DOHH2 (cell line): Measurements from ENCODE around the gene PAK5.

ENCODE experiments used
- H3F3A ChIP-seq: fragments of 200-600 bp; sonication (generic), shearing (Covaris generic); 2 replicates; pipeline ENCODE4 v1.6.0; 2016; ENCODE audit warnings: antibody characterized with exemption, mild to moderate bottlenecking; ENCODE audit not compliant: control insufficient read depth, insufficient read depth
- H3K27ac ChIP-seq: fragments of 200-600 bp; sonication (generic); 2 replicates; pipeline ENCODE4 v1.5.1; 2014; ENCODE audit warnings: low read depth, mild to moderate bottlenecking, low read length, moderate library complexity
- H3K27me3 ChIP-seq: fragments of 200-600 bp; sonication (generic); 2 replicates; pipeline ENCODE4 v1.6.1; 2014; ENCODE audit warnings: mild to moderate bottlenecking, low read length, mixed read lengths; ENCODE audit not compliant: control insufficient read depth
- H3K36me3 ChIP-seq: fragments of 200-600 bp; sonication (generic); 2 replicates; pipeline ENCODE4 v1.6.1; 2014; ENCODE audit warnings: mild to moderate bottlenecking, low read length, moderate library complexity, mixed read lengths; ENCODE audit not compliant: control insufficient read depth
- H3K4me1 ChIP-seq: fragments of 200-600 bp; sonication (generic); 2 replicates; pipeline ENCODE4 v1.6.1; 2014; ENCODE audit warnings: mild to moderate bottlenecking, low read length, mixed read lengths; ENCODE audit not compliant: control insufficient read depth
- H3K4me2 ChIP-seq: fragments of 200-600 bp; sonication (generic); 2 replicates; pipeline ENCODE4 v1.6.0; 2014; ENCODE audit warnings: mild to moderate bottlenecking, low read length, moderate library complexity
- H3K4me3 ChIP-seq: fragments of 200-600 bp; sonication (generic); 2 replicates; pipeline ENCODE4 v1.5.1; 2014; ENCODE audit warnings: mild to moderate bottlenecking, low read length, mixed read lengths
- H3K79me2 ChIP-seq: fragments of 200-600 bp; sonication (generic); 2 replicates; pipeline ENCODE4 v1.6.1; 2014; ENCODE audit warnings: mild to moderate bottlenecking, low read length, mixed read lengths; ENCODE audit not compliant: control insufficient read depth
- H3K9me2 ChIP-seq: fragments of 200-600 bp; sonication (generic); replicated peaks from 2 replicates; pipeline ENCODE4 v1.6.1; 2014; ENCODE audit warnings: mild to moderate bottlenecking, low read length, mixed read lengths; ENCODE audit not compliant: control insufficient read depth
- H3K9me3 ChIP-seq: fragments of 200-600 bp; sonication (generic); 2 replicates; pipeline ENCODE4 v1.6.1; 2014; ENCODE audit warnings: antibody characterized with exemption, low read length, mixed read lengths; ENCODE audit not compliant: control insufficient read depth, insufficient read depth
- H4K20me1 ChIP-seq: fragments of 200-600 bp; sonication (generic); 2 replicates; pipeline ENCODE4 v1.6.0; 2014; ENCODE audit warnings: low read depth, mild to moderate bottlenecking, antibody characterized with exemption, low read length, moderate library complexity; ENCODE audit not compliant: control insufficient read depth, insufficient read depth
- EZH2phosphoT487 ChIP-seq: fragments of 200-600 bp; sonication (generic); IDR thresholded peaks from 2 replicates; pipeline ENCODE4 v1.6.1; 2017; ENCODE audit warnings: borderline replicate concordance, mild to moderate bottlenecking, antibody characterized with exemption, low read length, moderate library complexity, mixed read lengths
- TF ChIP-seq, protein P1 (sequence below): fragments of 200-600 bp; sonication (generic); IDR thresholded peaks from one replicate; pipeline ENCODE4 v1.5.1; 2014; ENCODE audit warnings: antibody characterized with exemption, mild to moderate bottlenecking, low read depth, low read length; ENCODE audit not compliant: poor library complexity, severe bottlenecking

Gene PAK5

DNA sequence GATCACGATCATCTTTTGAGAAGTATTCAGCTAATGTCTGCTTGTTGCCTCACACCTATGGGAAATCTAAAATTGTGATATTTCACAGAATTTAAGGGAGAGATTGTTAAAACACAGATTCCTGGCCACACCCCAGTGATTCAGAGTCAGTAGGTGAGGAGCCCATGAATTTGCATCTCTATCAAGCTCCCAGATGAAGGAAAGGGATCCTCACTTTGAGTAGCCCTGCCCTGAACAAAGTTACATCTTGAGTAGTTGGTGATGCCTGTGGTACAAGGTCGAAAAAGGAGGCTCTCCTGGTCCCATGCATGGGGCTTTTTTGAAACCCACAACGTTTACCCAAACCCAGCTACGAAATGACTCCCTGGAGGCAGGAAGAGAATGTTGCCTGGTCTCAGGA is 79.5 kb downstream of the PAK5 start:
- Histone ChIP-seq H3K4me3 (no peak overlapping the region), H3K27me3 (no peaks in the 10 kb centered on the region), H3K27ac (no peak overlapping the region), H3K36me3 (no peaks in the 10 kb centered on the region), H3F3A (no peaks in the 10 kb centered on the region), H4K20me1 (no peaks in the 10 kb centered on the region), H3K79me2 (no peaks in the 10 kb centered on the region), H3K9me2 (no peaks in the 10 kb centered on the region), H3K4me1 (no peaks in the 10 kb centered on the region), H3K9me3 (no peaks in the 10 kb centered on the region), H3K4me2 (no peak overlapping the region)
- TF ChIP-seq EZH2phosphoT487: no peak
- TF ChIP-seq, protein P1, sequence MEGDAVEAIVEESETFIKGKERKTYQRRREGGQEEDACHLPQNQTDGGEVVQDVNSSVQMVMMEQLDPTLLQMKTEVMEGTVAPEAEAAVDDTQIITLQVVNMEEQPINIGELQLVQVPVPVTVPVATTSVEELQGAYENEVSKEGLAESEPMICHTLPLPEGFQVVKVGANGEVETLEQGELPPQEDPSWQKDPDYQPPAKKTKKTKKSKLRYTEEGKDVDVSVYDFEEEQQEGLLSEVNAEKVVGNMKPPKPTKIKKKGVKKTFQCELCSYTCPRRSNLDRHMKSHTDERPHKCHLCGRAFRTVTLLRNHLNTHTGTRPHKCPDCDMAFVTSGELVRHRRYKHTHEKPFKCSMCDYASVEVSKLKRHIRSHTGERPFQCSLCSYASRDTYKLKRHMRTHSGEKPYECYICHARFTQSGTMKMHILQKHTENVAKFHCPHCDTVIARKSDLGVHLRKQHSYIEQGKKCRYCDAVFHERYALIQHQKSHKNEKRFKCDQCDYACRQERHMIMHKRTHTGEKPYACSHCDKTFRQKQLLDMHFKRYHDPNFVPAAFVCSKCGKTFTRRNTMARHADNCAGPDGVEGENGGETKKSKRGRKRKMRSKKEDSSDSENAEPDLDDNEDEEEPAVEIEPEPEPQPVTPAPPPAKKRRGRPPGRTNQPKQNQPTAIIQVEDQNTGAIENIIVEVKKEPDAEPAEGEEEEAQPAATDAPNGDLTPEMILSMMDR: no peak

DNA sequence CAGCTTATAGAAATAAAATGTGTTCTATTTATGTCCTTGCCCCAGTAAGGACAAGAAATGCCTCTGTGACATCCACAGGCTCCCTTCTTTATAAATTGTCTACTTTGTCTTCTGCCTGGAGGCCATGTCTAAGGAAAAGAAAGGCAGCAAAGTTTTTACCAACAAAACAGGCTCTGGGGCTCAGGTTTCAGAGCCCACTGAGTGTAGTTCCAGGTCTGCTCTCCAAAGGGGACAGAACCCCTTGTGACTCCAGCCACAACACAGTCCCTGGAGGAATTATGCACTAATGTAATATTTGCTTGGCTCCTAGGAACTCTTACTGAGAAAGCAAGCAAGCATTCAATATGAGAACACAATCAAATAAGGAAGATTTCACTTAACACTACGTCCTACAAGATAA is 80.1 kb downstream of the PAK5 start:
- no peaks in the 10 kb centered on the region for H3K79me2 ChIP-seq
- H3K4me3 ChIP-seq: no peak overlapping the region
- no peaks in the 10 kb centered on the region for H3F3A ChIP-seq
- H3K9me2 ChIP-seq: no peaks in the 10 kb centered on the region
- H3K9me3 ChIP-seq: no peaks in the 10 kb centered on the region
- no peaks in the 10 kb centered on the region for H3K4me1 ChIP-seq
- TF ChIP-seq EZH2phosphoT487: no peak
- TF ChIP-seq, protein P1: no peak
- no peaks in the 10 kb centered on the region for H3K36me3 ChIP-seq
- no peak overlapping the region for H3K4me2 ChIP-seq
- H3K27me3 ChIP-seq: no peaks in the 10 kb centered on the region
- no peak overlapping the region for H3K27ac ChIP-seq
- no peaks in the 10 kb centered on the region for H4K20me1 ChIP-seq

DNA sequence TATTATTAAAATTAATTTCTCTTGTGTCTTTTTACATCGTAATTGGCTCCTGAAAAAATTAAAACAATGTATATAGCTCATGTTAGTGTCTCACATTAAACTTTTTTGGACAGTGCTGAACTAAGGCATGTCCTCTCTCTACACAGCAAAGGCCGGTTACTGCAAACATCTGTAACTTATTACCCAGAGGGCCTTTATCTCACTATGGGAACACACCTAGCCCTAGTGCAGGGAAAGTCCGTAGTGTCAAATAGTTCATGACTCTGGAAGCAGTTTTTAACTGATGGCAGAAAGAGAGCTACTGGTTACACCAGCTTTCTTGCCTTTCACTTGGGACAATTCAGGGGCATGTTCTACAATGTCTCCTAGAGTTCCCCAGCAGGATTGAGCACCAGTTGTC is 82.2 kb downstream of the PAK5 start:
- Histone ChIP-seq H3K36me3 (no peaks in the 10 kb centered on the region), H3K79me2 (no peaks in the 10 kb centered on the region), H3K27ac (no peak overlapping the region), H3K4me2 (no peak overlapping the region), H3K4me1 (no peaks in the 10 kb centered on the region), H3K27me3 (no peaks in the 10 kb centered on the region), H3K9me2 (no peaks in the 10 kb centered on the region), H3F3A (no peaks in the 10 kb centered on the region), H4K20me1 (no peaks in the 10 kb centered on the region), H3K9me3 (no peaks in the 10 kb centered on the region), H3K4me3 (no peak overlapping the region)
- no peak for TF ChIP-seq EZH2phosphoT487
- TF ChIP-seq, protein P1: no peak

DNA sequence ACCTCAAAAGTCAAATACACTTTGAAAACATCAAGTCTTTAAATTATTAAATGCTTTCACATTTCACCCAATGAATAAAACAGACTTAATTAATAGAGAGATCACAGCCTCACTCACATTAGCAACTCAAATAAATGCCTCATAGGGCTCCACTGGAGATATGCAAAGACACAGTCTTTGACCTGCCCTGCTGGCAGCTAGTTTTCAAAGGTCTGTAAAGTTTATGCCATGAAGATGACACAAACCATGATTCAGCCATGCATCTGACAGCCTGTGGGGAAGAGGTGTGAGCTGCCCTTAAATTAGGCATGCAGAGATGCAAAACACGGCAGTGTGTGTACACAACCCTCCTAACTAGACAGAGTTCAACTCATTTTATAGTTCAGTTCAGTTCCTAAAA is 83.6 kb downstream of the PAK5 start:
- Histone ChIP-seq H3K4me2 (no peak overlapping the region), H3K9me3 (no peaks in the 10 kb centered on the region), H3K27me3 (no peaks in the 10 kb centered on the region), H3K27ac (no peak overlapping the region), H3K79me2 (no peaks in the 10 kb centered on the region), H3K36me3 (no peaks in the 10 kb centered on the region), H3F3A (no peaks in the 10 kb centered on the region), H3K4me1 (no peaks in the 10 kb centered on the region), H3K4me3 (no peak overlapping the region), H4K20me1 (no peaks in the 10 kb centered on the region), H3K9me2 (no peaks in the 10 kb centered on the region)
- no peak for TF ChIP-seq EZH2phosphoT487
- TF ChIP-seq, protein P1: no peak
